ENCODE data around the gene PPIB. TPM values are rescaled to one million over a fixed set of nuclear protein-coding genes. Genes with fewer than 3 reads are reported as not detected.
A peak's percentile ranks its signal among the peaks of the same experiment; 100 is the strongest.

The PPIB gene
- total and polyA plus RNA-seq, 9 of the 15 experiments (the other 6 are each of a cell fraction or from before 2014, with no cell fraction given): 306 to 746 (median 439) TPM

DNA sequence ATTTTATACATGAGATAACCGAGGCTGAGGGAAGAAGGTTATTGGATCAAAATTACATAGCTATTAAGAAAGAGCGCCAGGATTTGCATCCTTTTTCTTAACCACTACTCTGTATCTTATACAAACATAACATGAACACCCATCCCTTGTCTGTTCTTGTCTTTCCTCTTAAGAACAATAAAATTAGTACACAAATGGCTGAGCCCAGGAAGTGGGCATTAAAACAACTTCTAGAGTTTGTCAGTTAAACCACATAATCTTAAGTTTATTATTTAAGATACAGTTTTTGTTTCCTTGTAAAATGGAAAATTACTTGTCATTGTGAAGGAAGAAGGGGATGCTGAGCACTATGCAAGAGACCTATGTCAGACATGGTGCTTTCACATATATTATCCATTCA lies 48.9 kb upstream of the PPIB start:
- Histone ChIP-seq H3K9ac (ENCODE audit: insufficient read depth in 1 of 2, low read depth in 2 of 2, low read length in 2 of 2) (no peak overlapping the region), H3K4me1 (replicated peaks in 1 of 2; ENCODE audit: control insufficient read depth in 2 of 2, insufficient read depth in 2 of 2, low read length in 2 of 2) (peaks cover 6 to 8% of the 10 kb centered on the region in 2 experiments; a peak in 3 of 5 replicates), H3K27ac (ENCODE audit: extremely low read depth, low read depth, low read length) (no peak overlapping the region), H2AFZ (ENCODE audit: low read depth, low read length) (no peak overlapping the region), H3K4me2 (ENCODE audit: insufficient read depth, low read length) (no peak overlapping the region), H4K20me1 (replicated peaks; ENCODE audit: control insufficient read depth, insufficient read depth, low read length) (no peaks in the 10 kb centered on the region), H3K9me3 (replicated peaks; ENCODE audit: control insufficient read depth, insufficient read depth, low read depth, low read length) (no peaks in the 10 kb centered on the region), H3K36me3 (ENCODE audit: control insufficient read depth, insufficient read depth, low read length) (peaks cover 31% of the 10 kb centered on the region; the same call in 1 of the 3 replicates), H3K4me3 (no peak overlapping the region), H3K27me3 (ENCODE audit: control insufficient read depth in 2 of 2, insufficient read depth in 2 of 2, low read length in 2 of 2) (no peaks in the 10 kb centered on the region), H3K9me1 (ENCODE audit: control insufficient read depth, insufficient read depth, low read length) (no peaks in the 10 kb centered on the region), H3K79me2 (ENCODE audit: control insufficient read depth, insufficient read depth, low read length) (no peaks in the 10 kb centered on the region; the same call in 2 of the 3 replicates)
- intact Hi-C loops (cut with micrococcal nuclease): no loop called here
- 90% methylated on average over 2 of the region's 2 CpGs for WGBS (ENCODE audit: insufficient coverage, low coverage, missing lambda C conversion rate)
- CTCF ChIA-PET (ENCODE audit: low intra/inter-chr PET ratio): no interaction called here
- BruUV-seq (replicated peaks): no TSS peak
- POLR2A ChIA-PET: no interaction called here
- FAIRE-seq: no peak
- TF ChIP-seq ZNF384 (IDR thresholded peaks at IDR 0.05; ENCODE audit: low read depth, low read length) (no peak), RBM25 (IDR thresholded peaks at IDR 0.05; ENCODE audit: low read depth, low read length, severe bottlenecking) (peak; percentile 14)
- in situ Hi-C loops (cut with MboI): loop anchor here (25.0 kb wide), 1 partner anchor 451 kb away; no protein-coding TSS in a partner anchor
- ATAC-seq: no peak
- DNase-seq (ENCODE audit: extremely low read depth in 1 of 4, low spot score in 3 of 4): no peak

DNA sequence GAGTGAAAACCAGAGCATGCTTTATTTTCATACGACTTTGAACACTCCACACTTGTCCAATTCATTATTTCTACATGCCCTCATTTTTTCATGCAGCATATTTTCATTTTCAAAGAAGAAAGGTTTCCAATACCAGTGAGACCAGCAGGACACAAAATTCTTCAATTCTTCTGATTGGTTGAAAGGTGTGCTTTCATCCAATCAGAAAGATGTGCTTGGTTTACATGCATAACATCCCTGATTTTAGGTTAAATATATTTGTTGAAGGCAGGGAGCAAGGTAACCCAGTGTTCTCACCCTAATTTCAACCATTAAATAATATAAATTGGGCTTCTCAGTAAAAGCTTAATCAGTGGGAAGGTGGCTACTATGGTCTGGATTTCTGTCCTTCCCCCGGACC lies 47.5 kb upstream of the PPIB start:
- H3K27ac ChIP-seq (ENCODE audit: extremely low read depth, low read depth, low read length): no peak overlapping the region
- no peak overlapping the region for H2AFZ ChIP-seq (ENCODE audit: low read depth, low read length)
- no peaks in the 10 kb centered on the region for H3K9me3 ChIP-seq (replicated peaks; ENCODE audit: control insufficient read depth, insufficient read depth, low read depth, low read length)
- no peak for FAIRE-seq
- no peak overlapping the region for H3K4me2 ChIP-seq (ENCODE audit: insufficient read depth, low read length)
- H3K79me2 ChIP-seq (ENCODE audit: control insufficient read depth, insufficient read depth, low read length): no peaks in the 10 kb centered on the region; the same call in 2 of the 3 replicates
- H3K9me1 ChIP-seq (ENCODE audit: control insufficient read depth, insufficient read depth, low read length): no peaks in the 10 kb centered on the region
- intact Hi-C loops (cut with micrococcal nuclease) (no loop called here), in situ Hi-C loops (cut with MboI) (loop anchor here (25.0 kb wide), 1 partner anchor 452 kb away; no protein-coding TSS in a partner anchor)
- H4K20me1 ChIP-seq (replicated peaks; ENCODE audit: control insufficient read depth, insufficient read depth, low read length): no peaks in the 10 kb centered on the region
- peaks cover 32% of the 10 kb centered on the region; the same call in 1 of the 3 replicates for H3K36me3 ChIP-seq (ENCODE audit: control insufficient read depth, insufficient read depth, low read length)
- no TSS peak for BruUV-seq (replicated peaks)
- 0% methylated on average over 1 of the region's 2 CpGs for WGBS (ENCODE audit: insufficient coverage, low coverage, missing lambda C conversion rate)
- H3K27me3 ChIP-seq (ENCODE audit: control insufficient read depth in 2 of 2, insufficient read depth in 2 of 2, low read length in 2 of 2): no peaks in the 10 kb centered on the region
- CTCF ChIA-PET (ENCODE audit: low intra/inter-chr PET ratio): interaction anchor here (0.7 to 2.6 kb wide), 5 partner anchors 146 to 532 kb away, joined by 3 to 22 read pairs (median 4); partner anchors contain the start of gene CSNK1G1
- no peak for ATAC-seq
- no peak overlapping the region for H3K4me3 ChIP-seq
- POLR2A ChIA-PET: interaction anchor here (0.6 kb wide), 1 partner anchor 250 kb away, joined by 4 read pairs; the partner anchor contains the start of gene ZNF609
- peaks cover 2 to 4% of the 10 kb centered on the region in 2 experiments; a peak in 2 of 5 replicates for H3K4me1 ChIP-seq (replicated peaks in 1 of 2; ENCODE audit: control insufficient read depth in 2 of 2, insufficient read depth in 2 of 2, low read length in 2 of 2)
- H3K9ac ChIP-seq (ENCODE audit: insufficient read depth in 1 of 2, low read depth in 2 of 2, low read length in 2 of 2): no peak overlapping the region
- TF ChIP-seq BACH1 (tag; IDR thresholded peaks at IDR 0.05) (no peak), PHB (CRISPR knock-in tag; IDR thresholded peaks at IDR 0.05) (no peak), NFYB (IDR thresholded peaks at IDR 0.05; ENCODE audit: extremely low read depth, insufficient read length) (peak; percentile 23), SMARCA5 (IDR thresholded peaks at IDR 0.05) (no peak), XRCC3 (IDR thresholded peaks at IDR 0.05) (no peak), ZNF668 (CRISPR knock-in tag; IDR thresholded peaks at IDR 0.05) (no peak)
- DNase-seq (ENCODE audit: extremely low read depth in 1 of 4, low spot score in 3 of 4): no peak

Measured in K562 (cell line).